GM21723 (cell line): ENCODE data around the gene PGS1.

ENCODE experiments used
- ATAC-seq: cut with Tn5 transposase; IDR thresholded peaks from one replicate; pipeline ENCODE4 v1.9.1; 2021; ENCODE audit warnings: mild to moderate bottlenecking, moderate library complexity; ENCODE audit not compliant: unreplicated experiment

PGS1 gene

DNA sequence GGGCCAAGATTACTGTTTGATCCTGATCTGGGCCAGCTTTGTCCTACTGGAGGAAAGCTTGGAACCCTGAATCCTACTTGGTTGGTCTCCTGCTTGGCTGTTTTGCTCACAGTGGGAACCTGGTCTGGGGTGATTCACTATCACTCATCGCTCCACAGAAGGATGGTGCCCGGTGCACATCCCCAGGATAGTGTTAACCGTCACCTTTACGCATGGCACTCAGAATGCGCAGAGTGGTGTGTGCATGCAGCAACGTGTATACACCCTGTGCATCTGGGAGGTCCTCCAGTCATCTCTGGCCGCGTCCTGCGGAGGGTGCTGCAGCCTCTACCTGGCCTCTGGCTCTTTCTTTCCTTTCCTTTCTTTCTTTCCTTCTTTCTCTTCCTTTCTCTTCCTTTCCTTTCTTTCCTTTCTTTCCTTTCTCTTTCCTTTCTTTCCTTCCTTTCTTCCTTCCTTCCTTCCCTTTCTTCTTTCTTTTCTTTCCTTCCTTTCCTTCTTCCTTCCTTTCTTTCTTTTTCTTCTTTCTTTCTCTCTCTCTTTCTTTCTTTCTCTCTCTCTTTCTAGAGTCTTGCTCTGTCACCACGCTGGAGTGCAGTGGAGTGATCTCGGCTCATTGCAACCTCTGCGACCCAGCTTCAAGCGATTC is 31.7 kb upstream of the PGS1 start:
- ATAC-seq = no peak

DNA sequence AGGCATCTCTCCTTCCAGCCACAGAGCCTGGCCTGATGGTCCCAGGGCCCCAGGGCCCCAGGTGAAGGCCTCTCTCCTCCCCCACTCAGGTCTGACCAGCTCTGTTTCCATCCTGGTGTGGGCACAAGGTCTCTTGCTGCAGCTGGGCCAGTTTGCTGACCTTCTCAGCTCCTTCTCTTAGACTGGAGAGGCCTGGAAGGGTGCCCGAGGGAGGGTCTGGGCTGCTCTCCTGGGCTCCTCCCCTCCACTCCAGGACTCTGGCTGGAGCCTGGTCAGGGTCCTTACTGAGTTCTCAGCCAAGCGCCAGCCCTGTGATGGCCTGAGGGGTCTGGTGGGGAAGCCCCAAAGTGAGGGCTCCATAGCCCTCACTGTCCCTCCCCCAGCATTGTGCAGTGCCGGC is 31.0 kb upstream of the PGS1 start:
- ATAC-seq = no peak

- ATAC-seq = no peak
Measured at GRCh38 chr17:78348055-78348770, 30.2 kb upstream of the PGS1 start.

GRCh38 chr17:78349891-78350642 is 28.4 kb upstream of the PGS1 start:
- no peak for ATAC-seq

DNA sequence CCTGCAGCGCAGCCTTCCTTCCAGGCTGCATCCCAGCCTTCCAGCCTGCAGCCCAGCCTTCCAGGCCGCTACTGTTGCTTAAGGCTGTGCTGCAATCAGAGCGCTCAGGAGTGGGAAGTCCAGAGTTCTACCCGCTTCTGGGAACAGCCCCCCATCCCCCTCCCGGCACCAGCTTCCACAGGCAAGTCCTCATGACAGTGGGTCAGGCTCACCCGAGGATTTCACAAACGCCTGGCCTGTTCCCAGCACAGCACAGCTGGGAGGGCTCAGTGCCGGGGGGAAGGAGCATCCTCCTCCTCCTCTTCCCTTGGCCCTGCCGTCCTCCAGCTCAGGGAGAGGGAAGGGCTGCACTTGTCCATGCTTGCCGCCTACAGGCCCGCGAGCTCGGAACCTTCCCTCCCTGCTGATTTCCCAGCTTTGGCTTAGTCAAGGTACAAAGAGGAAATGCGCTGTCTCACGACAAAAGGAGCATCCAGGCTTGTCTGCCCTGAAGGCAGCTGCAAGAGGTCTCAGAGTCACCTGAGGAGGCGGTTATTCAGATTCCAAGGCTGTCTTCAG is 26.9 kb upstream of the PGS1 start:
- ATAC-seq = no peak

DNA sequence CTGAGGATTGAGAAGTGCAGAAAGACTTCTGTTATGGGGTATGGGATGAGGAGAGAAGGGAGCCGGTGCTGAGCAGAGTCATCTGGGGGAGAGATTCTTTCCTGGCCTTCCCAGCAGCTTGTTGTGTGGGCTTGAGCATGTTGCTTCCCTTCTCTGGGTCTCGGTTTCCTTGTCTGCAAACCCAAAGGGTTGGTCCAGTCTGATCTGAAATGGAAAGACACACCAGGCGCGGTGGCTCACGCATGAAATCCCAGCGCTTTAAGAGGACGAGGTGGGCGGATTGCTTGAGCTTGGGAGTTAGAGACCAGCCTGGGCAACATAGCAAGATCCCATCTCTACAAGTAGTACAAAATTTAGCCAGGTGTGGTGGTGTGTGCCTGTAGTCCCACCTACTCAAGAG is 24.6 kb upstream of the PGS1 start:
- ATAC-seq = no peak

- no peak for ATAC-seq
Measured at GRCh38 chr17:78355045-78355641, 23.3 kb upstream of the PGS1 start.

GRCh38 chr17:78355701-78356100 is 22.7 kb upstream of the PGS1 start:
- no peak for ATAC-seq

- ATAC-seq = peak; percentile 58
Measured at GRCh38 chr17:78356101-78356713, 22.2 kb upstream of the PGS1 start.

- ATAC-seq = no peak
Measured at GRCh38 chr17:78357177-78357586, 21.3 kb upstream of the PGS1 start.

DNA sequence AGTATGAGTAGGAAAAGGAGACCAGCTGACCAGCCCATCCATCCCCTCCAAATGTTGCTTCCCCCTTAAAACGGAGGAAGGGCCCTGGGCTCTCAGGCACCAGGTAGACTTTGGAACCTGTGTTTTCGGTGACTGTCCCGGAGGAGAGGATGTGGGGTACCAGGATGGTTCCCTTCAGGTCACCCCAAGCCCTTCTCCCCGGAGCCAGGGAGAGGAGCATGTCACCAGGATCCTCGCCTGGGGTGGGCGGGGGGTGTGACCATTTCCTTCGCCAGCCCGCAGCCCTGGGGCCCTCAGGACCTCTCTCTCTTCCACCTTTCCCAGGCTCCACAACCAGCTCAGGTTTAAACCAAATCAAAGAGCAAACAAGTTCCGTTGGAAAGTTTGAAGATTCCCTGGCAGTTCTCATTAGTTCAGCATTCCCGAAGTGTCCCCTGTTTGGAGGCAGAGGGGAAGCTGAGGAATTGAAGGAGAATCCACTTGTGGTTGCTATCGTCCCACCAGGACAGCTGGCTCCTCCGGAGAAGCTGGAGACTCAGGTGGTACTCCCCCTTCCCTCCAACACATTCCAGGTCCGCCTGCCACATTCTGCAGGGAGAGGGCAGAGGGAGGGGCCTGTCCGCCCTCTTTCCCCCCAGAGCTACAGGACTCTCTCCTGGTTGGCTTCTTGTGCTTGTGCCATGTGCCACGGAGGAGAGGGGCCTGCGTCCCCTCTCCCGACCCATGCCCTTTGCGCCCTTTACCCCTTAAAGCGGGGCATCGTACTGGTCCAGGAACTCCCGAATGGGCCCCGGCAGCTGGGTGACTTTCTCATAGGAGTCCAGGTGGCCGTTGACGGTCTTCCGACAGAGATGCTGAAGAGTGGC is 20.5 kb upstream of the PGS1 start:
- ATAC-seq = no peak

DNA sequence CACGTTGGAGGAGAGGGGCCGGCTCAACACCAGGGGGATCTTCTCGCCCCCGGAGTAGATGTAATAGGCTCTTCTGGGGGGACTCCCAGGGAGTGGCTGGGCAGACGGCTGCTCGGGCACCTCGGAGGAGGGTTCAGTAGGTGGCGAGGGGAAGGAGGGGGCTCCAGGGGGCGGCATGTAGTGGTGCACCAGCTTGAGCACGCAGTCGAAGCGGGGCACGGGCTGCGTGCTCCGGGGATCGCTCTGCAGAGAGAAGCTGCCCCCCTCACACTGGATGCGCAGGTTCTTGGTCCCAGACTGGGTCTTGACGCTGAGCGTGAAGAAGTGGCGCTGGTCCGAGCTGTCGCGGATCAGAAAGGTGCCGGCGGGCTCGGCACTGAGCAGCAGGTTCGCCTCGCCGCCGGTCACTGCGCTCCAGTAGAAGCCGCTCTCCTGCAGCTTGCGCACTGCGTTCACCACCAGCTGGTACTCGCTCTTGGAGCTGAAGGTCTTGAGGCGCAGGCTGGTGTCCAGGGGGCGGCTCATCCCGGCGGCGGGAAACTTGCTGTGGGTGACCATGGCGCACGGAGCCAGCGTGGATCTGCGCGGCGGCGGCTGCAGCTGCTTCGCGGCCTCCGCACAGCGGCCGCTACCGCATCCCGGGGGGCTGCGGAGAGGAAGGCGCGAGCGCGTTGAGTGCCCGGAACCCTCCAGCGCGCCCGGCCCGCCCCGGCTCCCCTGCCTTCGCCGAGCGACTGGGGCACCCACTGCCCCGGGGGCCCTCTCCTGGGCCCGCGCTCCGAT is 19.7 kb upstream of the PGS1 start:
- no peak for ATAC-seq

DNA sequence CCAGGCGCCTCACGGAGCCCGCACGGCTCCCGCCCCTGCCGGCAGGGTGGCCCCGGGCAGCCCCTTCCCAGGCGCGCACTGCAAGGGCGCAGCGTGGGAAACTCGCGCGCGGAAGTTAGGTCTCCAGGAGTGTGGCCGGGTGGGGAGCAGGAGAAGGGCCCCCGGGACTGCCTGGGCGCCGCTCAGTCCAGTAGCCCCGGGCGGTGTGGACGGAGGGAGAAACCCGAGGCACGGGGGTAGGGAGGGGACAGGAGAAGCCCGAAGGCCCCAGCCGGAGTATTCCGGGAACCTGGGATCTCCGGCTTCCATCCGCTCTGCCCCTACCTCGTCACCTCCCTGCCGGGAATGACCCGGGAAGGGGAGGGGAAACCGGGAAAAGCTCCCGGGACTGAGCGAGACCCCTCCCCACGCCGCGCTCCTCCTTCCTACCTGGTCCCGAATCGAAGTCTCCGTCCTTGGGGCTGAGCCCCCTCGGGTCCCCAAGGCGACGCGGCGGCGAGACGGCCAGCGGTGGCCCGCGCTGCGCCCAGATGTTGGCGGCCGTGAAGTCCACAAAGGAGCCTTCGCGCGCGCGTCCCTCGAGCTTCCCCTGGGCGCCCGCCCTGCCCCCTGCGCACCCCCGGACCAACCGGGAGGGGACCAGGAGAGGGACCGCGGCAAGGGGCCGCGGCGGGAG is 19.0 kb upstream of the PGS1 start:
- ATAC-seq = no peak

DNA sequence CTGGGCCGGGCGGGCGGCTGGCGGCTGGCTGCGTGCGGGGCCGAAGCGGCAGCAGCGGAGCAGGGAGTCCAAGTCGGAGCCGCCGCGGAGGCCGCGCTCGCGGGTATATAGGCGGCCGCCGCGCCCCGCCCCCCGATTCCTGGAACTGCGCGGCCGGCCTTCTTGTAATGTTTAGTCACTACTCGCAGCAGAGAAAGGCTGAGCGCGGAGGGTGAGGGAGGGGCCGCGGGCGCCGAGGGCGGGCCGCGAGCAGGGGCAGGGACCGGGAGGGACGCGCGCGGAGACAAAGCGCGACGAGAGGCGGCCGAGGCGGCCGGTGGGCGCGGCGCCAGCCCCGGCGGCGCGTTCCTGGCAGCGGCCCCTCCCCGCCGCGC is 18.5 kb upstream of the PGS1 start, which contains the start of gene SOCS3:
TSS of gene SOCS3 (minus strand) at position 81 of the 374 bp plus-strand sequence. CDS start 982 bp downstream, outside the sequence.
- peak; percentile 32 for ATAC-seq

DNA sequence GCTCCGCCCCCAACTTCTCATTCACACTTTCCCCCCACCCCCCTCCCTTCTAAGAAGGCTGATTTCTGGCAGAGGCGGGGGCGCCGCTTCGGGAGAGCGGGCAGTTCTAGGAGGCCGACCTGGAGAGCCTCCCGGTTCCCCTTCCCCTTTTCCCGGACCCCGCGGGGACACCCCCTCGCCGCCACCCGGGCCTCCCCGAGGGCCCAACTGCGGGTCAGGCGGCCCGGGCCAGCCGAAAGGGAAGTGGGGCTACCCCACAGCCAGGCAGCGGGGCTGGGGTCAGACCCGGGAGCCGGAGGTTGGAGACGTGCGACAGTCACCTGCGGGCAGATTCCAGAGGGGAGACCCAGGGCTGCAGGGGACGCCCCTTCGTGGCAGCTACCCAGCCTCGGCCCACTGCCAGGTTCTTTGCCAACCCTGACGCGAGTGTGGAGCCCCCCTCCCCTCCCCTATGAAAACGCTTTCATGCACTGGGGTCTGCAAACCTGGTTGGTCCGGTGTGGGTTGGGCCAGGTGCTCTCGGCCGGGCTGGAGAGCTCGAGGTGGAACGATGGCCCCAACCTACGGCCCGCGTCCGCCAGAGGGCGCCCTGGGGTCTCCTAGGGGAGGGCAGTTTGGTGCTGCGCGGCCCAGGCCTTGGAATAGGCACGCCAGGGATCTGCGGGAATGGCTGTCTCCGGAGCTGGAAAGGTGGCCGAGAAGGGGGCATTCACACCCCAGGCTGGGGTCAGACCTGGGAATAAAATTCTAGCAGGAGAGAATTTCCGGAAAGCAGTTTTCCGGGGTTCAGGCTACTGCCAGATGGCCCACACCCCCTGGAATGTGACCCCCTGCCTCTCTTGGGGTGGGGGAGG is 17.9 kb upstream of the PGS1 start:
- ATAC-seq = peak; percentile 34

- no peak for ATAC-seq
Measured at GRCh38 chr17:78361225-78361701, 17.2 kb upstream of the PGS1 start.

DNA sequence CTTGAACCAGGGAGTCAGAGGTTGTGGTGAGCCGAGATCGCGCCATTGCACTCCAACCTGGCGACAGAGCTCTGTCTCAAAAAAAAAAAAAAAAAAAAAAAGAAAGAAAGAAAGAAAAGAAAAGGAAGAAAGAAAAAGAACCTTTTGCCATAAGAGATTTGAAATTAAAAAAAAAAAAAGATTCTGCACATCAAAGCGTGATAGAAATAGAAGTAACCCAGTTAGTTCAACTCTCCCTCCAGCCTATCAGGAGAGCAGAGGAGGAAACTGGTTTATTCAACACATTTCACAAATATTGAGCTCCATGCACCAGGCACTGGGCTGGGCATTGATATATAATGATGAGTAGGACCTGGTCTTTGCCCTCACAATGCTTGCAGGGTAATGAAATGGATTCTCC is 16.2 kb upstream of the PGS1 start:
- ATAC-seq = no peak
